GM23338 (cell line): ENCODE data around the gene JAG2. TPM values are rescaled to one million over a fixed set of nuclear protein-coding genes. Genes with fewer than 3 reads are reported as not detected.

Experiments used
- ATAC-seq: fragments of 200-7000 bp; cut with Tn5 transposase; 3 replicates; pipeline ENCODE4 v1.9.1; 2020
- DNase-seq: peaks from one replicate; pipeline ENCODE4 v3.0.0-alpha.2; 2015; ENCODE audit warnings: low spot score
- H2AFZ ChIP-seq: fragments of 200-600 bp; sonication (generic); 2 replicates; pipeline ENCODE4 v1.8.0; 2016; ENCODE audit warnings: antibody characterized with exemption, mild to moderate bottlenecking, moderate library complexity
- H3F3A ChIP-seq: fragments of 200-600 bp; sonication (generic); replicated peaks from 2 replicates; pipeline ENCODE4 v1.8.0; 2017; ENCODE audit warnings: antibody characterized with exemption, mixed run types, low read depth
- H3K27ac ChIP-seq: fragments of 200-600 bp; sonication (generic); 2 replicates; pipeline ENCODE4 v1.6.1; 2016; ENCODE audit warnings: low read depth
- H3K27me3 ChIP-seq: fragments of 200-600 bp; sonication (generic); 2 replicates; pipeline ENCODE4 v1.8.0; 2016; ENCODE audit warnings: mild to moderate bottlenecking, mixed run types, moderate library complexity; ENCODE audit not compliant: insufficient read depth
- H3K36me3 ChIP-seq: fragments of 200-600 bp; sonication (generic); 2 replicates; pipeline ENCODE4 v1.8.0; 2016; ENCODE audit warnings: mild to moderate bottlenecking; ENCODE audit not compliant: insufficient read depth
- H3K4me1 ChIP-seq: fragments of 200-600 bp; sonication (generic); 2 replicates; pipeline ENCODE4 v1.8.0; 2016; ENCODE audit warnings: mild to moderate bottlenecking, moderate library complexity; ENCODE audit not compliant: insufficient read depth
- H3K4me2 ChIP-seq: fragments of 200-600 bp; sonication (generic); 2 replicates; pipeline ENCODE4 v1.7.1; 2017; ENCODE audit warnings: mixed run types
- H3K4me3 ChIP-seq: fragments of 200-600 bp; sonication (generic); 2 replicates; pipeline ENCODE4 v1.6.1; 2016; ENCODE audit warnings: mixed run types
- H3K79me2 ChIP-seq: fragments of 200-600 bp; sonication (generic); replicated peaks from 2 replicates; pipeline ENCODE4 v1.8.0; 2017; ENCODE audit warnings: mild to moderate bottlenecking; ENCODE audit not compliant: insufficient read depth
- H3K9me2 ChIP-seq: fragments of 200-600 bp; sonication (generic); 2 replicates; pipeline ENCODE4 v1.8.0; 2017; ENCODE audit not compliant: insufficient read depth
- H4K20me1 ChIP-seq: fragments of 200-600 bp; sonication (generic); replicated peaks from 2 replicates; pipeline ENCODE4 v1.8.0; 2017; ENCODE audit warnings: mild to moderate bottlenecking; ENCODE audit not compliant: insufficient read depth
- H3K27ac Mint-ChIP-seq: 2 replicates; pipeline ENCODE4 v1.8.0; 2020; ENCODE audit warnings: inconsistent platforms, mild to moderate bottlenecking, moderate library complexity, mixed read lengths
- H3K27me3 Mint-ChIP-seq: 3 replicates; pipeline ENCODE4 v1.8.0; 2022; ENCODE audit warnings: low read depth, mild to moderate bottlenecking, moderate library complexity, mixed read lengths, inconsistent platforms; ENCODE audit not compliant: insufficient read depth, poor library complexity
- H3K36me3 Mint-ChIP-seq: 3 replicates; pipeline ENCODE4 v1.8.0; 2021; ENCODE audit warnings: low read depth, mild to moderate bottlenecking, inconsistent platforms, moderate library complexity, mixed read lengths
- H3K4me1 Mint-ChIP-seq: 3 replicates; pipeline ENCODE4 v1.8.0; 2020; ENCODE audit warnings: mild to moderate bottlenecking, inconsistent platforms, mixed read lengths
- H3K4me3 Mint-ChIP-seq: 3 replicates; pipeline ENCODE4 v1.8.0; 2021; ENCODE audit warnings: moderate library complexity, mild to moderate bottlenecking, inconsistent platforms, mixed read lengths
- H3K9me3 Mint-ChIP-seq: 3 replicates; pipeline ENCODE4 v1.8.0; 2020; ENCODE audit warnings: moderate library complexity, mild to moderate bottlenecking, inconsistent platforms, mixed read lengths
- CREB1 ChIP-seq: fragments of 250-450 bp; sonication (Bioruptor Pico); IDR thresholded peaks from 2 replicates; pipeline ENCODE4 v1.5.0; 2020; ENCODE audit warnings: low read depth, mild to moderate bottlenecking, moderate library complexity
- CTCF ChIP-seq, 2 experiments: fragments of 200-600 bp in 1 of 2; sonication (generic) in 1 of 2; conservative IDR thresholded peaks; 2 replicates each; pipeline versions ENCODE4 v1.5.1 to v1.6.1; 2016 to 2017; ENCODE audit warnings: antibody characterized with exemption in 2 of 2, low read depth in 2 of 2, mild to moderate bottlenecking in 2 of 2, moderate library complexity in 1 of 2
- ETS1 ChIP-seq: IDR thresholded peaks from 2 replicates; pipeline ENCODE4 v1.6.1; 2016; ENCODE audit warnings: antibody characterized with exemption
- EZH2phosphoT487 ChIP-seq: fragments of 200-600 bp; sonication (generic); IDR thresholded peaks from one replicate; pipeline ENCODE4 v1.8.1; 2018; ENCODE audit warnings: antibody characterized with exemption; ENCODE audit not compliant: unreplicated experiment
- NANOG ChIP-seq: IDR thresholded peaks from 2 replicates; pipeline ENCODE4 v1.6.1; 2016; ENCODE audit warnings: antibody characterized with exemption, borderline replicate concordance
- REST ChIP-seq: IDR thresholded peaks from one replicate; pipeline ENCODE4 v1.6.1; 2018; ENCODE audit warnings: antibody characterized with exemption; ENCODE audit not compliant: unreplicated experiment
- STAT1 ChIP-seq: IDR thresholded peaks from one replicate; pipeline ENCODE4 v1.6.1; 2016; ENCODE audit warnings: antibody characterized with exemption; ENCODE audit not compliant: unreplicated experiment
- ZNF331 ChIP-seq: fragments of 250-450 bp; sonication (Bioruptor Pico); IDR thresholded peaks from 2 replicates; pipeline ENCODE4 v1.5.0; 2020; ENCODE audit warnings: low read depth, mild to moderate bottlenecking, moderate library complexity
- ZNF462 ChIP-seq: fragments of 250-450 bp; sonication (Bioruptor Pico); IDR thresholded peaks from 2 replicates; pipeline ENCODE4 v1.5.0; 2020; ENCODE audit warnings: mild to moderate bottlenecking, moderate library complexity
- polyA plus RNA-seq: library from polyadenylated mRNA; unstranded; fragments of >200 nt; fragmentation: Nextera tagmentation; extraction: Ambion mirVana; gene quantifications from 2 replicates; pipeline ENCODE4 v1.2.1, GENCODE V29; 2016
- total RNA-seq: library from RNA; depleted of rRNA; stranded (reverse); fragments of >200 nt; shearing (Covaris generic); gene quantifications from 2 replicates; pipeline ENCODE4 v1.2.3, GENCODE V29; 2014

Gene JAG2
- total and polyA plus RNA-seq, 2 experiments from 2014 or later = 1.9 to 10.3 TPM

GRCh38 chr14:105097794-105098127 lies 70.8 kb downstream of the JAG2 start (continued):
- TF ChIP-seq REST (no peak), CREB1 (no peak), ETS1 (no peak), EZH2phosphoT487 (no peak), ZNF331 (CRISPR knock-in tag) (no peak), NANOG (no peak), STAT1 (no peak), CTCF (conservative IDR thresholded peaks at IDR 0.05; ENCODE audit: low read depth in 2 of 2) (no peak)

GRCh38 chr14:105096206-105096875 lies 72.2 kb downstream of the JAG2 start:
- Histone ChIP-seq H4K20me1 (no peaks in the 10 kb centered on the region), H3K27ac (no peak overlapping the region), H3K4me1 (no peaks in the 10 kb centered on the region; the same call in 1 of the 2 replicates), H2AFZ (no peak overlapping the region), H3K4me2 (no peak overlapping the region), H3F3A (0 out of 2 replicates have a peak, but pooled peaks cover 5% of the 10 kb centered on the region), H3K79me2 (no peaks in the 10 kb centered on the region), H3K27me3 (peaks cover 29% of the 10 kb centered on the region), H3K9me2 (no peaks in the 10 kb centered on the region), H3K4me3 (no peak overlapping the region), H3K36me3 (no peaks in the 10 kb centered on the region)
- Mint-ChIP-seq H3K4me1 (peaks cover 2% of the 10 kb centered on the region; the same call in 1 of the 3 replicates), H3K4me3 (no peak overlapping the region), H3K27me3 (peaks cover 22% of the 10 kb centered on the region), H3K27ac (no peak overlapping the region), H3K36me3 (peaks cover 4% of the 10 kb centered on the region), H3K9me3 (peaks cover 25% of the 10 kb centered on the region)
- DNase-seq (no peak), ATAC-seq (no peak)
- TF ChIP-seq CREB1 (no peak), CTCF (conservative IDR thresholded peaks at IDR 0.05; ENCODE audit: low read depth in 2 of 2) (no peak), ZNF462 (CRISPR knock-in tag) (no peak)
